Endodermal cell (in vitro differentiated cells): Measurements from ENCODE around the gene RPL35. TPM values are rescaled to one million over a fixed set of nuclear protein-coding genes. Genes with fewer than 3 reads are reported as not detected.

Source experiments
- DNase-seq: peaks from one replicate; pipeline ENCODE4 v3.0.0-alpha.2; 2017
- H3K27ac ChIP-seq: 2 replicates; pipeline ENCODE4 v1.5.1; 2013; ENCODE audit warnings: mild to moderate bottlenecking, low read depth, low read length, moderate library complexity
- H3K27me3 ChIP-seq: 2 replicates; pipeline ENCODE4 v1.6.1; 2013; ENCODE audit warnings: mild to moderate bottlenecking, low read length, moderate library complexity; ENCODE audit not compliant: insufficient read depth, control insufficient read depth, poor library complexity, severe bottlenecking
- H3K36me3 ChIP-seq: 2 replicates; pipeline ENCODE4 v1.7.0; 2013; ENCODE audit warnings: mild to moderate bottlenecking, low read length, moderate library complexity; ENCODE audit not compliant: control insufficient read depth, insufficient read depth
- H3K4me1 ChIP-seq: one replicate; pipeline ENCODE4 v1.7.0; 2013; ENCODE audit warnings: low read length; ENCODE audit not compliant: control insufficient read depth, insufficient read depth
- H3K4me3 ChIP-seq: 2 replicates; pipeline ENCODE4 v1.5.1; 2013; ENCODE audit warnings: mild to moderate bottlenecking, low read length, moderate library complexity
- H3K9ac ChIP-seq: 2 replicates; pipeline ENCODE4 v1.6.1; 2013; ENCODE audit warnings: mild to moderate bottlenecking, low read length, moderate library complexity; ENCODE audit not compliant: poor library complexity, severe bottlenecking; ENCODE audit errors: extremely low read depth
- H3K9me3 ChIP-seq: 2 replicates; pipeline ENCODE4 v1.6.1; 2013; ENCODE audit warnings: mild to moderate bottlenecking, low read length, moderate library complexity; ENCODE audit not compliant: control insufficient read depth
- H3K27ac Mint-ChIP-seq: 2 replicates; pipeline ENCODE4 v1.8.0; 2020; ENCODE audit warnings: mixed read lengths
- H3K27me3 Mint-ChIP-seq: 2 replicates; pipeline ENCODE4 v1.8.0; 2021; ENCODE audit warnings: mild to moderate bottlenecking, mixed read lengths; ENCODE audit not compliant: insufficient read depth
- H3K36me3 Mint-ChIP-seq: 2 replicates; pipeline ENCODE4 v1.8.0; 2020; ENCODE audit warnings: low read depth, mixed read lengths
- H3K4me1 Mint-ChIP-seq: 2 replicates; pipeline ENCODE4 v1.8.0; 2020; ENCODE audit warnings: mixed read lengths
- H3K4me3 Mint-ChIP-seq: 2 replicates; pipeline ENCODE4 v1.8.0; 2020; ENCODE audit warnings: mild to moderate bottlenecking, moderate library complexity, mixed read lengths
- H3K9me3 Mint-ChIP-seq: 2 replicates; pipeline ENCODE4 v1.8.0; 2020; ENCODE audit warnings: mild to moderate bottlenecking, mixed read lengths
- CTCF ChIP-seq: fragments of 200-600 bp; sonication (generic); conservative IDR thresholded peaks from 2 replicates; pipeline ENCODE4 v1.5.0; 2021; ENCODE audit warnings: antibody characterized with exemption, mild to moderate bottlenecking
- WGBS, 2 experiments: methylation state at CpG; one replicate each; pipeline versions ENCODE4 v1.1.5 to v1.1.7; 2013; ENCODE audit warnings: missing lambda C conversion rate in 2 of 2, mixed read lengths in 1 of 2; ENCODE audit not compliant: insufficient coverage in 1 of 2, insufficient read length in 1 of 2; 5-methylcytosine and 5-hydroxymethylcytosine counted together
- total RNA-seq, 2 donors: library from RNA; stranded (reverse); fragmentation: NEBNext Ultra II Directional in 1 of 2; extraction: Animal tissue kit (Norgen Biotek cat#: 25700) in 1 of 2; gene quantifications; 2 replicates in 1 of 2; 3 replicates in 1 of 2; pipeline ENCODE4 v1.2.1, GENCODE V29; 2021

RPL35 gene
- total RNA-seq, 2 donors from 2014 or later: 1,507 to 1,578 TPM

- Mint-ChIP-seq H3K9me3 (no peaks in the 10 kb centered on the region), H3K4me3 (no peak overlapping the region), H3K4me1 (peaks cover 15% of the 10 kb centered on the region), H3K27me3 (no peaks in the 10 kb centered on the region), H3K27ac (peak overlapping the region; percentile 39), H3K36me3 (peaks cover 68% of the 10 kb centered on the region)
- H3K27ac ChIP-seq: no peak overlapping the region
- no peaks in the 10 kb centered on the region for H3K9me3 ChIP-seq
- H3K36me3 ChIP-seq: peaks cover 77% of the 10 kb centered on the region
- 86 to 97% methylated on average over 2 to 6 of the region's 6 CpGs for WGBS, 2 experiments
- no peak overlapping the region for H3K9ac ChIP-seq
- DNase-seq: no peak
- TF ChIP-seq CTCF: no peak
- H3K27me3 ChIP-seq: no peaks in the 10 kb centered on the region
- peaks cover 6% of the 10 kb centered on the region for H3K4me1 ChIP-seq
- no peak overlapping the region for H3K4me3 ChIP-seq
Measured at GRCh38 chr9:124875501-124875900, 13.7 kb upstream of the RPL35 start.

GRCh38 chr9:124873664-124874063, 11.9 kb upstream of the RPL35 start:
- DNase-seq: no peak
- peaks cover 60% of the 10 kb centered on the region for H3K36me3 Mint-ChIP-seq
- no peaks in the 10 kb centered on the region for H3K27me3 Mint-ChIP-seq
- no peak overlapping the region for H3K4me3 Mint-ChIP-seq
- WGBS, 2 experiments: 93 to 95% methylated on average over 14 of the region's 14 CpGs
- H3K27ac ChIP-seq: no peak overlapping the region
- H3K27me3 ChIP-seq: no peaks in the 10 kb centered on the region
- H3K27ac Mint-ChIP-seq: peak overlapping the region; percentile 70
- no peak overlapping the region for H3K9ac ChIP-seq
- H3K4me1 ChIP-seq: peaks cover 8% of the 10 kb centered on the region
- H3K36me3 ChIP-seq: peaks cover 68% of the 10 kb centered on the region
- H3K9me3 ChIP-seq: no peaks in the 10 kb centered on the region
- peaks cover 18% of the 10 kb centered on the region for H3K4me1 Mint-ChIP-seq
- TF ChIP-seq CTCF: no peak
- H3K4me3 ChIP-seq: no peak overlapping the region
- no peaks in the 10 kb centered on the region for H3K9me3 Mint-ChIP-seq

- Histone ChIP-seq H3K9me3 (no peaks in the 10 kb centered on the region), H3K9ac (no peak overlapping the region), H3K27ac (no peak overlapping the region), H3K27me3 (no peaks in the 10 kb centered on the region), H3K4me3 (peak overlapping the region; percentile 86), H3K4me1 (peaks cover 8% of the 10 kb centered on the region), H3K36me3 (peaks cover 47% of the 10 kb centered on the region)
- H3K27me3 Mint-ChIP-seq: no peaks in the 10 kb centered on the region
- peaks cover 40% of the 10 kb centered on the region for H3K36me3 Mint-ChIP-seq
- no peaks in the 10 kb centered on the region for H3K9me3 Mint-ChIP-seq
- no peak overlapping the region for H3K27ac Mint-ChIP-seq
- H3K4me1 Mint-ChIP-seq: peaks cover 35% of the 10 kb centered on the region
- DNase-seq: no peak
- 91 to 93% methylated on average over 8 to 11 of the region's 11 CpGs for WGBS, 2 experiments
- H3K4me3 Mint-ChIP-seq: peak overlapping the region; percentile 92
- no peak for TF ChIP-seq CTCF
Measured at GRCh38 chr9:124871156-124871561, 9.4 kb upstream of the RPL35 start.
